SHP77 treated with DMSO at 0.1 percent for 48 hours (cell line): ENCODE measurements around the gene LPA.
"Not testable (repeated sequence)": the region's sequence is repeated elsewhere in the genome, so short reads cannot be mapped to it uniquely, and the experiment has no call there.

Source experiments
- DNase-seq: peaks from one replicate; lab custom pipeline; 2025; lab: John Stamatoyannopoulos, UW

The LPA gene

DNA sequence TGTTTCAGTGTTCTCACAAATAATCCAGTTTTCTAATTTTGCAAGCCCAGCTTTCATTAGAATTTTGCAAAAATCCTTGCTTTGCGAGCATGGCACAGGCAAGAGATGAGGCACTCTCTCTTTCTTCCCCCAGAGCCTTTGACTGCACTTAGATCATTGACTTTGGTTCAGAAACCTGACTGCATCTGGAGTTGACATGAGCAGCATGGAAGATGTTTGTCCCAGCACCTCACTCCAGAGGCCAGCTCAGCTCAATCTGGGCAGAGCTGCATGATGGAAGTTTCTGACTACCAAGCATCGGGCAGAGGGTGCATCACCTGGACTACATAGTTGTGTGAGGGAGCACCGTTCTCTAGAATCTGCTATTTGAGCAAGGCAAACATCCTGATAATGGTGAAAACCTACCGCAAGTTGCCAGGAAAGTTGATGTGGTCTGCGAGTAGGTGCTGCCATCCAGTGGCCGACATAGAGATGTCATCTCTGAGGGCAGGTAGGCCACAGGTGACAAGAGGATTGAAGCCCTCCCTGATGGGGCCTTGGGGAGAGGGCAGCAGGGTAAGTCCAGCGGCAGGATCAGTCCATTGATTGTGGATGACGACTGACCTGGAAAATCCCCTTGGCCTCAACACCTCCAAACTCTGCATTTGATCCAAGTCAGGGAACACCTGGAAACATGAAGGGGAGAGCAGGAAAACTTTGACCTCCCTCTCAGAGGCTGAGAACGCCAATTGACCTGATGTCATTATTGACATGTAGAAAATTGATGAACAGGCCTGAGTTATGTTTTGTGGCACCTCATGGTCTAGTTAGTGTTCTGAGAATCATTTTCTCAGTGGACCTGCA is 3.8 kb upstream of the LPA start:
- peak; percentile 30 for DNase-seq

DNA sequence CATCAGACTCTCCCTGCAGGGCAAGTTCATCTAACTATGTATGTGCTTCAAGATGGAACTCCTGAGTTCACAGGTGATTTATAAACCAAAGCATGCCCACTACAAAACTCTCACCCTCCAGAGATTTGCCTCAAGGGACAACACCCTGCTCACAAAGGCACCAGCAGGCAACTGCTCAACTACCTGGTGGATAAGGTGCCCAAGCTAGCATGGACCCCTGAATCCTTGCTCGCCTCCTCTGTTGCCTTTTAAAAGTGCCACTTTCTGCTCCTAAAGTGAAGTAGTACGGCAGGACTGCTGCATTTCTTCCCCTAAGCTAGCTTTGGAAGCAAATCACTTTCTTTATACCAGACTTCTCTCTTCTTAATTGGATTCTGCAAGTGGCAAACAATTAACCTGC is 1.2 kb downstream of the LPA start:
- no peak for DNase-seq

- no peak for DNase-seq
These were observed 1.6 kb downstream of the LPA start for GRCh38 chr6:160662429-160662828.

DNA sequence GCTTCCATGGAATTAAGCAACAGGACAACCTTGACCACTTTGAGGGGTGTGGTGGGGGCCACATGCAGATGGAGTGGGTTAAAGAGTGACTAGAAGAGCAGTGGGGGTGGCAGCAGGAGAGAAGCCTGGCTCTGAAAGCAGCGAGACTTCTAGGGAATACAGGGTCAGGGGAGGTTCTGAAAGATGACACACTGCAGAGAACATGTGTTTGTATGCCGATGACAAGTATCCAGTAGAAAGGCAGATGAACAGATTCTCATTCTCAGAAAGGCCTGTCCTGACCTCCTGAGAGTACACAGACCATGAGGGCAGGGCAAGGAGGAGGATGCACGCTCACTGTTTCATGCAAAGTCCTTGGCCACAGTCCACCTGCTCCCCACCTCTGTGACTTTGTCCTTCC is 2.9 kb downstream of the LPA start:
- no peak for DNase-seq

GRCh38 chr6:160659562-160659961 is 4.5 kb downstream of the LPA start:
- no peak for DNase-seq

DNA sequence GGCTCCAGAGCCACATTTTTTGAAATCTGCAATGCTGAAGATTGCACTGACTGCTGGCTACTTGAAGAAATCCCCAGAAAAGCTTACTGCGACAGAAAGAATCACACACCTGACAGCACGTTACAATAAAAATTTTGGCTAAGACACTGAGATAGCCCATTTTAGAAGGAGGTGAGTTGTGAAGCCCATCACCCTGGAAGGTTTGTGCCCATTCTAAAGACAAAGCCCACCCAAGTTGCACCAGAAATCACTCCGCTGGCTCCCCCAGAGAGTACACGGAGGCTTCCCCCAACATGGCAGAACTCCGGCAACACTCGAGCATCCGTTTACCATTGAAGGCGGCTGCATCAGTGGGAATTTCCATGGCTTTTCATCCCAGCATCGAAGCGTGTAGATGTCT is 29.4 kb downstream of the LPA start:
- DNase-seq: no peak

DNA sequence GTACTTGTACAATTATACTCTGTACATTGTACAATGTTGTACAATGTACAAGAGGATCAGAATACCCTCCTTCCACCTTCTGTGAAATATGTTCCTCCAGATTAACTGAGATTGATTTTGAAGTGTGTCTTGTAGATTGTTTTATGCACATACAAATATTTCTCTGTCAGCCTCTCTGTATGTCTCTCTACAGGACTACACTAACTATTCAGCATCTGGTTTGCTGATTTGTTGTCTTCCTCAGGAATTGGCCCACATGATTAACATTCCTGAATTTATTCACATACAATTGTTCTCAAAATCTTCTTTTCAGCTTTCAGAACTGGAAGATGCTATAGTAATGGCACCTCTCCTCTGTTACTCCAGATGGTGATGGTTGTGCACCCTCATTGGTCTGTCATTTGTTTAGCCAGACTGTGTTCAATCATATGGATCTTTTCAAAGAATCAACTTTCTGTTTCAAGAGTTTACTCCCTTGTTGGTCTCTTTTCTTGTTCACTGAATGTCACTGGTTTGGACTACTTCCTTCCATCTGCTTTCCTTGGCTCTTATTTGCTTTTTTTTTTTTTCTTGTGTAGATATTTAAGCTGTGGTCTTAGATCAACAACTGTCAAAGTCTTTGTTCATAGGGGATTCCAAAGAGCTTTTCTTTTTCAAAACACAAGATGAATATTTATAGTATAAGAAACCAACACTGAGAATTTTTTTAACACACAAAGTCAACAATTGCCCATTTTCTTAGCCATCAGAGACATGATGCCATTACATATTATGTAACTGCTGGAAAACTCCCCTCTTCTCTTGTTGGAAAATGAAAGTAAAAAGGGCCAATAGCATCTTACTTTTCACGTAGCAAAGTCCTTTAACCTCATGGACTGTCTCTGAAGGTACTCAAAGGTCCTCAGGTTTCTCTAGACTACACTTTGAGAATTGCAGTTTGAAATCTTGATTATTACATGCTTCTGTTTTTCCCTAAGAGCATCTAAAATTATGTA is 67.9 kb downstream of the LPA start:
- no peak for DNase-seq

DNA sequence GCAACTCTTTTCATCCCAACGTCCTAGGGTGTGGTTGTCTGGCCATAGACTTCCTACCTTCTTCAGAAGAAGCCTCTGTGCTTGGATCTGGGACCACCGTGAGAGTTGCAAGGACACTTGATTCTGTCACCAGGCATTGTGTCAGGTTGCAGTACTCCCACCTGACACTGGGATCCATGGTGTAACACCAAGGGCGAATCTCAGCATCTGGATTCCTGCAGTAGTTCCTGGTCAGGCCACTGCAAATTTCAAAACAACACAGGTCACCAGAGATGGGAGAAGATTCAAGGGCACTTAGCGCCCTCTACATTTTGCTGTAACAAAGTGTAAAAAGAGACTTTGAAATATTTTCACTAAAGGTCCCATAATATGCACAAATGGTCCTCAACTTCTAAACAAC is 68.8 kb downstream of the LPA start:
- not testable (repeated sequence) for DNase-seq

DNA sequence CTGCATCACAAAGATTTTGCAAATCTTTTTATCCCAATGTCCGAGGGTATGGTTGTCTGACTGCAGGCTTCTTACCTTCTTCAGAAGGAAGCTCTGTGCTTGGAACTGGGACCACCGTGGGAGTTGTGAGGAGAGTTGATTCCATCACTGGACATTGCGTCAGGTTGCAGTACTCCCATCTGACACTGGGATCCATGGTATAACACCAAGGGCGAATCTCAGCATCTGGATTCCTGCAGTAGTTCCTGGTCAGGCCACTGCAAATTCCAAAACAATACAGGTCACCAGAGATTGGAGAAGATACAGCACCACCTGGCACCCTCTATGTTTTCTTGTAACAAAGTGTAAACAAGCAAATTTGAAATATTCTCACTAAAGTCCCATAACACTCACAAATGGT is 77.7 kb downstream of the LPA start:
- DNase-seq: no peak

- no peak for DNase-seq
These were observed 80.3 kb downstream of the LPA start for GRCh38 chr6:160583794-160584193.

GRCh38 chr6:160581406-160581805 is 82.7 kb downstream of the LPA start:
- DNase-seq: no peak

GRCh38 chr6:160578515-160578914 is 85.6 kb downstream of the LPA start:
- DNase-seq: not testable (repeated sequence)

DNA sequence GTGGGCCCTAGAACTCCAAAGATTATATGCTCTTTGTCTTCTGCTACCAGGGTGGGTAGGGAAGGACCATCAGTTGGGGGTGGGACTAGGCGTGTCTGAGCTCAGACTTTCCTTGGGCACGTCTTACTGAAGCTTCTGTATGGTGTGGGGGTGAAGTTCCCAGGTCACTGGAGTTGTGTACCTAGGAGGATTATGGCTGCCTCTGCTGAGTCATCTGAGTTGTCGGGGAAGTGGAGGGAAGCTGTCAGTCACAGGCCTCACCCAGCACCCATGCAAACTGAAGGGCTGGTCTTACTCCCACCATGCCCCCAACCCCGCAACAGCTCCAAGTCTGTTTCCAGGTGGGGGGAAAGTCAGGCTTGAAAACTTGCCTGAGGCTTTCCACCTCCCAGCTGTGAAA is 90.1 kb downstream of the LPA start:
- DNase-seq: no peak

- not testable (repeated sequence) for DNase-seq
These were observed 92.9 kb downstream of the LPA start for GRCh38 chr6:160571201-160571600.

GRCh38 chr6:160544802-160545201 is 119.3 kb downstream of the LPA start:
- DNase-seq: no peak

- no peak for DNase-seq
These were observed 128.8 kb downstream of the LPA start for GRCh38 chr6:160535270-160535669.

- DNase-seq: peak; percentile 12
These were observed 129.9 kb downstream of the LPA start for GRCh38 chr6:160534050-160534696.

- DNase-seq: no peak
These were observed 131.8 kb downstream of the LPA start for GRCh38 chr6:160532315-160532714.

- DNase-seq: no peak
These were observed 132.2 kb downstream of the LPA start for GRCh38 chr6:160531826-160532225.

- not testable (repeated sequence) for DNase-seq
These were observed 134.6 kb downstream of the LPA start for GRCh38 chr6:160529524-160529923.

GRCh38 chr6:160523223-160523622 is 140.9 kb downstream of the LPA start:
- no peak for DNase-seq
